ENCODE data around the gene LCLAT1.

LCLAT1 gene

DNA sequence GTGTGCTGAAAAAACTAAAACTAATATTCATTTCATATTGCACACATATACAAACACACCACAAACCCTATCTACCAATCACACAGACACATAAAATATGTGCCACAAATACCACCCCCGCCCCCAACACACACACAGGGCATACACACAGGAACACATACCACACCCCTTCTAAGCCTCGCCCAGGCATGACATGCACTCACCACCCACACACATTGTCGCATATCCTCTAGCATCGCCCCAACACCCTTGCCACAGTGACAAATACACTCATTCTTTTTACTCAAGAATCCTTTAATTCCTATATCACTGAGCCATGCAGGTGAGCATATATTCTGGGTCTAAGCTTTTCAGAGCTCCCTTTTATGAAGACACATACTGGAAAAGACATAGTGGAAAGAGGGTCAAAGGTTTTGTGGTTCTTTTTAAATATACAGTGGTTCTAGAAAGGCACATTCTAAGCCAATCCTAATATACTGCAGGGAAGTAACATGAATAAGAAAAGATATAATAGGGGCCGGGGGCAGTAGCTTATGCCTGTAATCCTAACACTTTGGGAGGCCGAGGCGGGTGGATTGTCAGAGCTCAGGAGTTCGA is 24.5 kb upstream of the LCLAT1 start:
- peak; percentile 72 for DNase-seq (ENCODE audit: low read depth)

DNA sequence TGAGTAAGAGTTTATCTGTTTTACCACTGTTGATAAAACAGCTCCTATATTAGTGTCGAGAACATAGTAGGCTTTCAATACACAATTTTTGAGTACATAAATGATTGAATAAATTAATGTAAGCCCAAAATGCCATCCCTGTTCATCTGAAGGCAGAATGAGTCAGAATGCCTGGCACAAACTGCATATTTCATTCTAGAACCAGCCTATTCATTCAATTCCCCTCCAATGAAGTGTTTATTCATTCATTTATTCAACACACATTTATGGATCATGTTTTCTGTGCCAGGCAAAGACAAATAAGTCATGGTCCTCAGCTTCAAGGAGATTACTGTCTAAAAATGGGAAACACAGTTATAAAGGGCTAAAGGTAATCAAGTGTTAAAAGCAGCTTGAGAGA is 22.8 kb upstream of the LCLAT1 start:
- no peak for DNase-seq (ENCODE audit: low read depth)

DNA sequence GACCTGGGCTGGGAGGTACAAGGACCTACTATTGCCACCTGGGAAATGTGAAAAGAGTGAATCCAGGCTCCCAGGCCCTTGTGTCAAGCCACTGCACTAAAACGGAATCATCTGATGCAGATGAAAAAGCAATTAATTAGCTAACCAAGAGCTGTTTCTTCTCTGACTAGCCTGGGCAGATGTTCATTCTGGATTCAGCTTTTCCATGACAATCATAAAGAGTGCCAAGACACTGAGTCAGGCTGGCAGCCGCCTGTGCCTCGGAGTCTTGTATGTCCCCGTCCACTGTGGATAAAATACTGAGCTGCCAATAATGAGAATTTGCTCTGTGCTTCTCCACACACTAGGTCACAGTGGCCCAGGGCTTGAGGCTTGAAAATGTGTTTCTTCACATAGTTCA is 21.7 kb upstream of the LCLAT1 start:
- DNase-seq (ENCODE audit: low read depth): no peak

DNA sequence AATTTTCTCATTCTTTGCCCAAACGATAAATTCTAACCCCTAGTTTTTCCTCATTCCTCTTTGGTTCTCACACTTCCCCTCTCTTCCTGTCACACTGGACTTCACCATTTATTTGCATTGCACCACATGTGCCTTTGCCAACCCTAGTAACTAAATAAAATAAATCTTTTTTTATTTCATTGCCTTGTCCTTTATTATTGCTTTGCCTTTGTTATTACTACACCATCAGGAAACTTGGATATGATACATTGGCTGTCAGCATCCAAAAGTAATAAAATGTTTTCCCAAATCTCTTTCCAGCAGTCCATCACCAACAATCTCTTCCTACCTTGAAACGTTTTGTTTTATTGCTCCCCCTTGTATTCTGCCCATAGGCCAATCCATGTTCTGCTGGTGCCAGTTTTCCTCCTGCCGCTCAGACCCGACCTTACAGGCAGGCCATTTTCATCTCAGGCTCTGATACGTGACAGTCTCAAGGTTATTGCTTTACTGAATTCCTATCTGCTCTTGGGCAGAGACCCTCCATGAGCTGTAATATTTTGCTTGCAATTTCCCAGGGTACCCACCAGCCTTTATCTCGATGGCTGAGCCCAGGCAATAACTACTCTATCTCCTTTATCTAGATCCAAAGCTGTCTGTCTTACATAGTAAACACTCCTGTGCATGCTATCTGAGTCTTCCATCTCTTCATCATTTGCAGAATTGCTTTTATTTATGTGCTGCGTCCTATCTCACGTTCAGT is 19.3 kb upstream of the LCLAT1 start:
- DNase-seq (ENCODE audit: low read depth): no peak

DNA sequence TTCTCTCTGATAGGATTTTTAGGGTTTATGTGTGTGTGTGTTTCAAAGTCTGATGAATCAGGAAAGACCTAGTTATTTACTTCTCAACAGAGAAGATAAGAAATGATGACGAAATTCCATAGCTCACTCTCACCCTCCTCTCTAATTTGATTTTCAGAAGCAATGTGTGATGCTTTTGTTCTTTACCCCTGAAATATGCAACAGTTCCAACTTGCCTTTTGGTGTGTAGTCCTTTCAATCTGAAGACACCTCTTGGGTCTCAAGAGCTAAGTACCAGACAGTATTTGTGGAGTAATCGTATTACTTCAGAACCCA is 18.7 kb upstream of the LCLAT1 start:
- no peak for DNase-seq (ENCODE audit: low read depth)

DNA sequence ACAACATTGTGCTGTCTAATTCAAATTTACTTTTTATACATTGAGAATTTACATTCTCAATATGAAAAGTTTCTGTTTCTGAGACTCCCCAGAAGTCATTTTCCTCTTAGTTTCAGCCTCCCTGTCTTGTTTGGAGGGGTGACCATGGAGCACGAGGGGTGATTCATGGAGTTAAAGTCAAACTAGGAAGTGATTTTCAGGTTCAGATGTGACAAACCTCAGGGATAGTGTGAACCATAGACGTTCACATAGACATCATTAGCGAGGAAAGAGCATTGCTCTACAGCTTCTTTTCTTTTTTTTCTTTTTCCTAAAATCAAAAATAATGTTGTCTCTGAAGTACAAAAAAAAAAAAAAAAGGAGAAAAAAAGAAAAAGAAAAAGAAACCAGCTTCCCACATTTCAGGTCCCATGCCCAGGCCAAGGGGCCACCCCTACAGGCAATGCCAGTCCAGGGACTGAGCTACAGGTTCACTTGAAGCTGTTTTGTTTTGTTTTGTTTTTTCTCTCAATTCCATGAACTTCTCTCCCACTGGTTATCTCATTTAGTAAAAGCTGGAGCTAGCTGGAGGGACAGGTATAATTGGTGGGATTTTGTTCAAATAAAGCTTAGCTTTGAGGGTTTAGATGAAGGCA is 18.1 kb upstream of the LCLAT1 start:
- no peak for DNase-seq (ENCODE audit: low read depth)

DNA sequence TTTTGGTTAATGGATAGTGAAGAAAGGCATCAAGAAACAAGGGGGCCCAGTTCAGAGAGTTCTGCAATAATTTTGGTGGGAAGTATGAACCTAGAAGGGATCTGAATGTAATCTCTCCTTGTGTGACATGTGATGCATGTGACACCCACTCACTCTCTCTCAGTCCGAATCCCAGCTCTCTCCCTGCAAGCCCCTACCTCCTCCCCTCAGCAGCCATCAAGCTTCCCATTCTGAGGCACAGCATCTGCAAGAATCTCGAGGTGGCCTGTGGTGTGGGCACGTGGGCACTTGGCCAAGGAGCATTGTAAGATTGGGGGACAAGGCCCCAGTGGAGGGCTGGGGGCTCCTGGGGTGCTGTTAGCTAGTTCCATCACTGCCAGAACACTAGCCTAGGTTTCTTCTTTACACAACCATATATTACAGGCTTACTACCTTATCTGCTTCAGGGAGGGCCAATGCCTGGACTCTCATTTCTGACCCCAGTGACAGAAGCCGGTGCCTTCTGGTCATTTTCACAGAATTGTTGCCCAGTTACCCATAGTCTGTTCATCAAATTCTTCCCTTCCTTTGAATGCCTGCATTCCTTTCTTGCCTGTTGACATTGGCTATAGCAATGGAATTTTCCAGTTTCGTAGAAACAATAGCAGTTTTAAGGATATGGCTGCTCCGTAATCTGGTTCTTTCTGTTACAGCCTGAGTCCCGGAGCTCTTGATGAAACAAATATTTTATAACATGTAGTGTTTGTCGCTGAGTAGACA is 13.3 kb upstream of the LCLAT1 start:
- no peak for DNase-seq (ENCODE audit: low read depth)

DNA sequence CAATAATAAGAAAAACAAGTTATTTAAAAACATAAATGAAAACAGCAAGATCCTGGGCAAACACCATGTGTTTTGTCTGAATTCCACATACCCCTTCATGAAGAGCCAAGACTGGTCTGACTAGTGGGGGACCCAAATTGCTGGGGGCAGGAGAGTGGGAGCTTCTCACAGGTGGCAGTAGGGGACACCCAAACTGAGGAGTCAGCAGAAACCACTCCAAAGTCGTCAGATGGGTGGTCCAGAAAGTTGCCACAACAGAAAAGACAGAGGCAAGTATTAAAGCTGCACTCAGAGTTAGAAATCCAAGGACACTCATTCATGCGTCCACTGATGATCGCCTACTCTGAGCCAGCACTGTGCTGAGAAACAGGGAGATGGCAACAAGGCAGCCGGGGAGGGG is 12.3 kb upstream of the LCLAT1 start:
- no peak for DNase-seq (ENCODE audit: low read depth)

DNA sequence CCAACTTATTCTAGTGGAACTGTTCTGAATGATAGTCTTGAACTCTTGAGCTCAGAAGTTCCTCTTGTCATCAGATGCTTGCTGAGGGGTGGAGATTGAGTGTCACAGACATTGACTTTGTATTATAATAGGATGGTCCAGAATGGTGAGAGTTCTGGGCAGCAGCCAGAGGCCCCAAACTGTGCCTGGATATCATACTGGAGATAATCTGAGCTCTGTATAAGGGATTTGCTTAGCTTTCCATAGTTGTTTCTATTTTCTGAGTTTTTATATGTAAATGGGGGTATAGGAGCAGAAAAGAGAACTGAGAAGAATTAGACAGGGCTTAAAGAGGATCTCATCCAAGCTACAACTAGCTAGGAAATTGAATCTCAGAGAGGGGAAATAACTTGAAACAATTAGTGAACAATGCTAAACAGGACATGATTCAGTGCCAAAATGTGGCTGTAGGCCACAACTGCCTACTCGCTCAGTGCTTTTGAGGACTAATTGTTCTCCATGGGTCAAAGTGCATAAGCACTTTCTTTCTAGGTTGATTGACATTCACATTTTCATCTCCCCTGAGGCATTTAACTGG is 10.1 kb upstream of the LCLAT1 start:
- no peak for DNase-seq (ENCODE audit: low read depth)

DNA sequence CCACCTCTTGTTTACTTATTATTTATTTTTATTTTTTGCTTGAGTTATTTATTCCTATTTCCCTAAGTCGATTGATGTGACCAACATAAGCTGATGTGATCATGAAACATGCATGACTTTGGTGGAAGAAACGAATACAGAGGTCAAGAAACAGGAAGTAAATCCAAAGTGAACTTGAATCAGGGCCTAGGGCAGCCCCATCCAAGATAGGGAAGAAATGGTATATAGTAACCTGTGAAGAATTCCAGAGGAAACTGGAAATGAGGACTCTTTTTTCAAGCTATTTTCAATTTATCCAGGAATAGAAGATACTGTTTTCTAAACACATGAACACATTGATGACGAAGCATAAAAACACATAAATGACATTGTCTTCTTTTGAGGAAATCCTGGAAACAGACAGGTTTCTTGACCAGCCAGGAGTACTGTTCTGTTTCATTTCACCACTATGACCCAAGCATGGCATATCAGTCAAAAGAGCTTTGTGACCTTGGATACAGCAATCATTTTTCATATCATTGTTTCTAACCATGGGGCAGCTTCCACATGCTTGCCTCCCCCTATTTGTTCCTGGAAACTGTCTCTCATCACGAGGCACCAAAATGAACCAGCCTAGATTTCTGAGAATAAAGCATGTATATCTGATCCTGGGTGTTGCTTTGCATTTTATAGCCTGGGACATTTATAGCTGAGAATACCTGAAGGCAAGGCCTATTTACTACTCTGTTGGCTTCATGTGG is 9.1 kb upstream of the LCLAT1 start:
- no peak for DNase-seq (ENCODE audit: low read depth)

DNA sequence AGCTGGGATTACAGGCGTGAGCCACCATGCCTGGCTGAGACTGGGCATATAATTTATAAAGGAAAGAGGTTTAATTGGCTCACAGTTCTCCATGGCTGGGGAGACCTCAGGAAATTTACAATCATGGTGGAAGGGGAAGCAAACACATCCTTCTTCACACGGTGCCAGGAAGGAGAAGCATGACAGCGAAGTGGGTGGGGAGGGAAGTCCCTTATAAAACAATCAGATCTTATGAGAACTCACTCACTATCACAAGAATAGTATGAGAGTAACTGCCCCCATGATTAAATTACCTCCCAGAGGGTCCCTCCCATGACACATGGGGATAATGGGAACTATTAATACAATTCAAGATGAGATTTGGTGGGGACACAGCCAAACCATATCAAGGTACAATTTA is 7.8 kb upstream of the LCLAT1 start:
- DNase-seq (ENCODE audit: low read depth): no peak

DNA sequence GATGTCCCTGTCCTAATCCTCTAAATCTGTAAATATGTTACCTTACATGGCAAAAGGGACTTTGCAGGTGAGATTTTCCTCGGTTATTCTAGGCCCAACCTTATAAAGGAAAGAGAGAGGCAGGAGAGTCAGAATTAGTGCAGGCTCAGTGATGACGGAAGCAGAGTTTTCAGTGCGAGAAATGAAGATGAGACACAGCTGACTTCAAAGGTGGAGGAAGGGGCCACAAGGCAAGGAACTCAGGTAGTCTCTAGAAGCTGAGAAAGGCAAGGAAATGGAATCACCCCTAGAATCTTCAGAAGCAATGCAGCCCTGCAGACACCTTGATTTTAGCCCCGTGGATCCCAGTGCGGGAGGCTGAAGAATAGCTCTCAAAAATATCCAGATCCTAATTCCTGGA is 7.2 kb upstream of the LCLAT1 start:
- no peak for DNase-seq (ENCODE audit: low read depth)

DNA sequence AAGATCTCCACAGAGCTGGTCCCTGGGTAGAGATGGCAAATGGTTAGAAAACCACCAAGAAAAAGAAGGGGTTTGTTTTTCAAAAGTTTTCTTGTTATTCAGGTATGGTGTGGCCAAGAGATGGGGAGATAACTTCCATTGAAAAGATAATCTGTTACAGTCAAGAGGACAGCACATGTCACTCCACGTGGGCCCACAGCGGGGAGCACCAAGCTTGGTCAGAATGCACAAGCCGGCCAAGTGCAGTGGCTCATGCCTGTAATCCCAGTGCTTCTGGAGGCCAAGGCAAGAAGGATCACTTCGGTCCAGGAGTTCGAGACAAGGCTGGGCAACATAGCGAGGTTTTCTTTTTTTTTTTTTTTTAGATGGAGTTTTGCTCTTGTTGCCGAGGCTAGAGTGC is 6.0 kb upstream of the LCLAT1 start:
- no peak for DNase-seq (ENCODE audit: low read depth)

DNA sequence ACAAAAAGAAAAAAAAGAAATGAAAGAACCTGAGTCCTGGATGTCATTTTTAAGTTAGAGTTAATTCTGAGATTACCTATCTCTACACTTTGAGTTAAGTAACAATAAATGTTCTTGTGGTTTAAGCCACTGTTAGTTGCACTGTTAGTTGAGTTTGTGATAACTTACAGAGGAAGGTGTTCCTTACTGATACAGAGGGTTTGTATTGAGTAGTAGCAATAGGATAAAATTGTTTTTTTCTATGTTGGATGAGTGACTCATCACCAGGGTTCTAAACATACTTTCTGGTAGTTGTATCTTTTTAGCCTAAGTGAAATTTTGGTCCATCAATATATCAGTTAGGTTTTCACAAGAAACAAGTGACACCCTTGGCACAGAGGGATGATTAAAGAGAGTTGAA is 4.0 kb upstream of the LCLAT1 start:
- no peak for DNase-seq (ENCODE audit: low read depth)

DNA sequence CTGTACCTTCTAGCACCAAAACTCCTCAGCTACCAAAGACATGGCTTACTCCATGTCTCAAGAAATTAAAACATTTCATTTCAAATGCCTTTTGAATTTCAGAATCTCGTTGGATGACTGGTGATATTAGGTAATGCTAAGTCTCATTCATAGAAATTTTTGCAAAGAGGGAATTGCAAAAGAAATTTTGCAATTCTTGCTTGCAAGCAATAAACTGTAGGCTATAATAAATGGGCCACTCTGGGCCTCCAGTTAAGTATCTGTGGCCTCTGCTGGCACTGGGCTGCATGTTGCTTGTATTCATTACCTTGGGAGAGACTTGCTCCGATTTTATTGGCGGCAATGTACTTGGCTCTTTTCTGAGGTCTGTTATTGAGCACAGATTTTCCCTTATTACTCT is 2.8 kb upstream of the LCLAT1 start:
- DNase-seq (ENCODE audit: low read depth): no peak

DNA sequence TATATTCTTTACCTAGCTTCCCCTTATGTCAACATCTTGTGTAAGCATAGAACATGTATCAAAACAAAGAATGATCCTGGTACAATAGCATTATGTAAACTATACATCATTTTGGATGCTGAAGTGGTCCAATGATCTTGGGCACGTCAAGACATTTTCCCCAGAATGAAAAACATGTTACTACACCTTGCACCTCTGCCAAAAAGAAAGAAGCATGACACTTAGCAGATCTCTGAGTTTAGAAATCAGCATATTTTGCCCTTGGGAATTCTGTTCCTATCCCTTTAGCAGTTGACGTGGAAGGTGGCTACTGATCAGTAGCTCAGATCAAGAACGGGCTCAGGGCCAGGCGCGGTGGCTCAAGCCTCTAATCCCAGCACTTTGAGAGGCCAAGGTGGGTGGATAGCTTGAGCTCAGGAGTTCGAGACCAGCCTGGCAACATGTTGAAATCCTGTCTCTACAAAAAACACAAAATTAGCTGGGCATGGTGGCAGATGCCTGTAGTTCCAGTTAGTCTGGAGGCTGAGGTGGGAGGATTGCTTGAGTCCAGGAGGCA is 1.7 kb upstream of the LCLAT1 start:
- no peak for DNase-seq (ENCODE audit: low read depth)

DNA sequence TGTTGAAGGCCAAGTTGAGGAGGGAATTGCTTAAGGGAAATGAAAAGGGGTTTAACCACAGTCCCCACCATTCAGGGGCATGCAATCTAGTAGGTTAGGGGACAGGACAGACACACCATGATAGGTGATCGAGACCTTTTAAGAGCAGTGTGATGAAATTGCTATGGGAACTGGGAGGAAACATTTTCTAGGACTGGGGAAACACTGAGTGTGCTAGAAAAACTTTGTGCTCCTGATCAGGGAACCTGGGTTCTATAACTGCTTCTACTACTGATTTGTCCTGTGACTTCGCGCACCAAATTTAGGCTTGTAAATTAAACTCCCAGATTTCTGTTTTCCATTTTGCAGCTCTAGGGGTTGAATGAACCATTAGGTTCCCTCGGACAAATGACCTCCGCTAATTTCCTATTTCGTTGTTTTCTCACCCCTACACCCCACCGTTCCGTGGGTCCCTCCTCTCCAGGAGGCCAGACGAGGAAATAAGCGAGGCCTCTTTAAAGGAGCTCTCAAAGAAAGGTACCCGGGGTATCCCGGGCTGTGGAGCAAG is 371 bp upstream of the LCLAT1 start:
- no peak for DNase-seq (ENCODE audit: low read depth)

DNA sequence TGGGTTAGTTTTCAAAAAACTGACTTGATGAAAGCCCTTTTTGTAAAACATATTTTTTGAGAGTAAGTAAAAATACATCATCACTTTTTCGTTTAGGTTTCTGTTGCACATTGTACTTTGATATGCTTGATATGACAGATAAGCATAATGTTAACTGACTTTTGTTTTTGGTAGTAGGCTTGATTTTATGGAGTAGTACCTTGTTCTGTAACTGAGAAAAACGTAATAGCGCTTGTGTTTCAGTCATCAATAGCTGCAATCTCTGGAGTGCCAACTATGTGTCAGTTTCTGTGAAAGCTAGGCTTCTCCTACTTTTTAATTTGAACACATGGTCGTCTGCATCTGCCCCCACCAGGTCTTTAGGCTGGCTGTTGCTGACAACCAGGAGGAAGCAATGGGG is 1.3 kb downstream of the LCLAT1 start:
- no peak for DNase-seq (ENCODE audit: low read depth)

DNA sequence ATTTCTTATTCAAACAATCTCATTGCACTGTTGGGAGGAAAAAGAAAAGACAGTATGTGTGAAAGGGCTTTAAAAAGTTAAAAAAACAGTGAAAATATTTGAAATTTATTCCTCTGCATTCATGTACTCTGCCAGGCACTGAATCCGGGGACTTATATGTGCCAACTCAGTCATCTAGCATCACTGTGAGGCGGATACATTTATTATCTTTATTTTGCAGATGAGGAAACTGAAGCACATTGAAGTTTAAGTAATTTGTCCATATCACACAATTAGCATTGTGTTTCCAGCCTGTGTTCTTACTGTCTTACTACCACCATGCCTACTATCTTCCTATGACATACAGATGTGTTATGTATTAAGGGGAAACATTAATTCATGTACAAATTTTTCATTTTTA is 1.8 kb downstream of the LCLAT1 start:
- DNase-seq (ENCODE audit: low read depth): no peak

DNA sequence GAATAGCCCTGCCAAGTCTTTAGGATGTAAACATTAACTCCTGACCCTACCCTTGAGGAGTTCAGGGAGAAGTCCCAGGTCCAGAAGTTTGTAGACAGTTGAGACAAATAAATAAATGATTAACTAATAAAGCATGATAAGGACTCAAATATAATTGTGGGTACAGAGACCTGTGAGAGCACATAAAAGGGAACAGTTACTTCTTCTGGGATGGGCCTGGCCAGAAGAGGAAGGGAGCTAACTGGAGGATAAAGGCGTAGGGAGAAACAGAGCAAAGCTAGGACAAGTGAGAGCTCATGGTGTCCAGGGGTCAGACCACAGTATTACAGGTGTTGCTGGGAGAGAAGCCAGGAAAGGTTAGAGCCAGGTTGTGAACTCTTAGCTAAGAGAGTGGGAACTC is 3.0 kb downstream of the LCLAT1 start:
- no peak for DNase-seq (ENCODE audit: low read depth)

DNA sequence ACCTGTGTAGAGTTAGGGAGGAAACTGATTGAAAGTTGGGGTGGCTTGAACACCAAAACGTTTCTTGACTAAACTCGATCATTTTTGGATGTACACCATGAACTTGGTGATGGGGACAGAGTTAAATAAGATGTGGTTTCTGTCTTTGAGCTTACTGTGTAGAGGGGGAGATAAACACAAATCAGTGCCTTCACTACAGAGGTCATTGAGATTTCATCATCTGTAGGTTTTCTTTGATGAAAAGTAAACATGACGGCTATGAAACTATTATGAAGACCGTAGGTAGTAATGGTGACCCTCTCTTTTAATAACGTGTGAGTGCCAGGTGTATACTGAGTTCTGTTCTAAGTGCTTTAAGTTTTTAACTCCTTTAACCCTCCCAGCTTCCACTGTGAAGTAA is 6.5 kb downstream of the LCLAT1 start:
- DNase-seq (ENCODE audit: low read depth): no peak

DNA sequence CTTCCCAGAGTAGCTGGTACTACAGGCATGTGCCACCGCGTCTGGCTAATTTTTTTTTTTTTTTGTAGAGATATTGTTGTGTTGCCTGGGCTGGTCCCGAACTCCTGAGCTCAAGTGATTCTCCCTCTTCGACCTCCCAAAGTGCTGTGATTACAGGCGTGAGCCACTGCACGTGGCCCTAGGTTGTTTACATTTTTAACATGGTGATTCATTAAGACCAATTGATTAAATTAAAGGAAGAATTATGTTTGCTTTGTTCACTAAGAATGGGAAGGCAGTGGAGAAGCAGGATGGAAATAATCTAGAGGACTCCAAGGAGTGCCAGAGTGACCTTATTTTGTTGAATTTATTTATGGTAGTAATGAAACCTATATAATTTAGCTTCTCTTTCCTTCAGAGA is 7.5 kb downstream of the LCLAT1 start:
- DNase-seq (ENCODE audit: low read depth): no peak

Data from stimulated activated CD8-positive, alpha-beta memory T cell treated with anti-CD3 and anti-CD28 coated beads, Interleukin-7, amount 100 ng/mL, for 24 hours (primary cell).